Keratinocyte (primary cell): ENCODE data around the gene PISD. TPM values are rescaled to one million over a fixed set of nuclear protein-coding genes. Genes with fewer than 3 reads are reported as not detected.
A peak's percentile ranks its signal among the peaks of the same experiment; 100 is the strongest.
"Not testable (repeated sequence)": the region's sequence is repeated elsewhere in the genome, so short reads cannot be mapped to it uniquely, and the experiment has no call there.

Experiments used
- DNase-seq: peaks from one replicate; pipeline ENCODE4 v3.0.0-alpha.2; 2011; ENCODE audit warnings: low read depth, missing footprints, low spot score
- FAIRE-seq: peaks from 2 replicates; lab custom pipeline; 2011; peaks lifted over from hg19 to GRCh38; lab: Jason Lieb, UNC
- H2AFZ ChIP-seq: 2 replicates; pipeline ENCODE4 v1.6.0; 2012; ENCODE audit warnings: low read length, control low read depth, inconsistent platforms; ENCODE audit not compliant: control insufficient read depth
- H3K27ac ChIP-seq: 2 replicates; pipeline ENCODE4 v1.5.1; 2011; ENCODE audit warnings: low read length; ENCODE audit not compliant: control insufficient read depth, insufficient read depth
- H3K27me3 ChIP-seq: 3 replicates; pipeline ENCODE4 v1.6.0; 2011; ENCODE audit warnings: low read length; ENCODE audit not compliant: control insufficient read depth, insufficient read depth; ENCODE audit errors: extremely low read depth
- H3K36me3 ChIP-seq, 2 experiments: 2 replicates in 1 of 2; 3 replicates in 1 of 2; pipeline ENCODE4 v1.5.1; 2011; ENCODE audit warnings: low read length in 2 of 2, mild to moderate bottlenecking in 1 of 2; ENCODE audit not compliant: control insufficient read depth in 2 of 2, insufficient read depth in 2 of 2; ENCODE audit errors: extremely low read depth in 1 of 2
- H3K4me1 ChIP-seq: 3 replicates; pipeline ENCODE4 v1.5.1; 2011; ENCODE audit warnings: low read length; ENCODE audit not compliant: control insufficient read depth, insufficient read depth; ENCODE audit errors: extremely low read depth
- H3K4me2 ChIP-seq: 3 replicates; pipeline ENCODE4 v1.6.0; 2011; ENCODE audit warnings: low read depth, low read length; ENCODE audit not compliant: control insufficient read depth, insufficient read depth; ENCODE audit errors: extremely low read depth
- H3K4me3 ChIP-seq, 3 experiments: fragments of 200-600 bp in 1 of 3; sonication (generic) in 1 of 3; 2 replicates in 2 of 3; 3 replicates in 1 of 3; pipeline ENCODE4 v1.5.1; 2011 to 2016; ENCODE audit warnings: low read length in 3 of 3, mild to moderate bottlenecking in 3 of 3, control low read depth in 2 of 3, inconsistent platforms in 1 of 3, low read depth in 1 of 3, mixed read lengths in 1 of 3, mixed run types in 1 of 3, moderate library complexity in 1 of 3; ENCODE audit not compliant: control insufficient read depth in 2 of 3, insufficient read depth in 2 of 3; ENCODE audit errors: extremely low read depth in 1 of 3
- H3K79me2 ChIP-seq: 2 replicates; pipeline ENCODE4 v1.6.0; 2012; ENCODE audit warnings: low read length; ENCODE audit not compliant: control insufficient read depth, insufficient read depth
- H3K9ac ChIP-seq: 3 replicates; pipeline ENCODE4 v1.6.0; 2011; ENCODE audit warnings: low read length; ENCODE audit not compliant: control insufficient read depth, insufficient read depth; ENCODE audit errors: extremely low read depth
- H3K9me1 ChIP-seq: 3 replicates; pipeline ENCODE4 v1.6.0; 2011; ENCODE audit warnings: low read length; ENCODE audit not compliant: control insufficient read depth, insufficient read depth; ENCODE audit errors: extremely low read depth
- H3K9me3 ChIP-seq: 2 replicates; pipeline ENCODE4 v1.5.1; 2012; ENCODE audit warnings: low read depth, low read length; ENCODE audit not compliant: control insufficient read depth
- H4K20me1 ChIP-seq: 3 replicates; pipeline ENCODE4 v1.6.0; 2011; ENCODE audit warnings: low read length; ENCODE audit not compliant: control insufficient read depth, insufficient read depth; ENCODE audit errors: extremely low read depth
- CTCF ChIP-seq, 3 experiments: IDR thresholded peaks in 1 of 3; conservative IDR thresholded peaks in 1 of 3; optimal IDR thresholded peaks in 1 of 3; 2 replicates in 2 of 3; 3 replicates in 1 of 3; pipeline versions ENCODE3 to v1.5.1; 2011; ENCODE audit warnings: low read length in 3 of 3, mild to moderate bottlenecking in 3 of 3, moderate library complexity in 2 of 3, control low read depth in 1 of 3, inconsistent platforms in 1 of 3; ENCODE audit not compliant: insufficient read depth in 2 of 3; ENCODE audit errors: extremely low read depth in 1 of 3
- EZH2 ChIP-seq: IDR thresholded peaks from one replicate; pipeline ENCODE4 v1.6.1; 2012; ENCODE audit warnings: inconsistent platforms, mild to moderate bottlenecking, low read length, moderate library complexity
- dilution Hi-C: fragments of 300-500 bp; cut with MboI; formaldehyde crosslinking; loops from one replicate; pipeline ENCODE4 v1.7.0; 2020; ENCODE audit warnings: low sequenced_read_pairs; ENCODE audit not compliant: extremely low pct_ligation_motif_present
- polyA plus RNA-seq, 5 experiments: library from polyadenylated mRNA; depleted of rRNA in 3 of 5; stranded (reverse) in 3 of 5; stranded (forward) in 1 of 5; unstranded in 1 of 5; fragments of >200 nt; gene quantifications; 1 replicate in 1 of 5; 2 replicates in 3 of 5; 3 replicates in 1 of 5; pipeline versions ENCODE4 v1.2.1 to v1.2.3, GENCODE V29; 2011 to 2012; ENCODE audit warnings: missing spikeins in 2 of 5, low read depth in 1 of 5, low replicate concordance in 1 of 5

Gene PISD
- polyA plus RNA-seq, 1 donor (not counting 4 experiments of a cell fraction or from before 2014, with no cell fraction given), result 25.5 TPM

- peaks cover 32% of the 10 kb centered on the region for H3K4me1 ChIP-seq
- FAIRE-seq (no peak), DNase-seq (no peak)
- no peaks in the 10 kb centered on the region for H3K9me3 ChIP-seq
- peak overlapping the region; percentile 98 for H3K9ac ChIP-seq
- H3K27me3 ChIP-seq, result no peaks in the 10 kb centered on the region
- H3K9me1 ChIP-seq, result no peaks in the 10 kb centered on the region
- H3K27ac ChIP-seq, result peak overlapping the region; percentile 99
- peak overlapping the region; percentile 76 to 98 (median 79) for H3K4me3 ChIP-seq
- H4K20me1 ChIP-seq, result no peaks in the 10 kb centered on the region
- H3K36me3 ChIP-seq, result no peaks in the 10 kb centered on the region
- dilution Hi-C loops, result no loop called here
- H2AFZ ChIP-seq, result peak overlapping the region; percentile 78
- no peak for TF ChIP-seq EZH2
- no peak for TF ChIP-seq CTCF (optimal IDR thresholded peaks at IDR 0.05 in 1 of 3, IDR thresholded peaks at IDR 0.05 in 1 of 3, conservative IDR thresholded peaks at IDR 0.05 in 1 of 3; ENCODE audit: extremely low read depth in 1 of 3, insufficient read depth in 2 of 3, low read length in 3 of 3)
- peaks cover 30% of the 10 kb centered on the region for H3K79me2 ChIP-seq
- peak overlapping the region; percentile 84 for H3K4me2 ChIP-seq
These were observed 638 bp upstream of the PISD start for GRCh38 chr22:31662668-31663037.

- Histone ChIP-seq H3K79me2 (peaks cover 47% of the 10 kb centered on the region), H3K4me3 (peak overlapping the region; percentile 76 to 98 (median 79)), H3K27ac (peak overlapping the region; percentile 99), H3K4me2 (peak overlapping the region; percentile 83), H3K4me1 (peaks cover 32% of the 10 kb centered on the region), H3K9ac (peak overlapping the region; percentile 98)
- H4K20me1 ChIP-seq, H3K36me3 ChIP-seq, H2AFZ ChIP-seq, H3K9me3 ChIP-seq, H3K27me3 ChIP-seq, H3K9me1 ChIP-seq, dilution Hi-C loops: not testable (repeated sequence)
- FAIRE-seq (peak; percentile 48), DNase-seq (peak; percentile 75)
These were observed 1.1 kb downstream of the PISD start for GRCh38 chr22:31660860-31661341.

GRCh38 chr22:31659246-31659645 is 2.8 kb downstream of the PISD start:
- H3K27ac ChIP-seq, result peak overlapping the region; percentile 99
- H3K9ac ChIP-seq, result peak overlapping the region; percentile 98
- no peaks in the 10 kb centered on the region for H3K27me3 ChIP-seq
- peaks cover 32% of the 10 kb centered on the region for H3K4me1 ChIP-seq
- dilution Hi-C loops, result no loop called here
- peak; percentile 59 for FAIRE-seq
- peak overlapping the region; percentile 83 for H3K4me2 ChIP-seq
- peaks cover 64% of the 10 kb centered on the region for H3K79me2 ChIP-seq
- no peak overlapping the region for H2AFZ ChIP-seq
- no peaks in the 10 kb centered on the region for H3K9me1 ChIP-seq
- DNase-seq, result no peak
- TF ChIP-seq EZH2, result no peak
- TF ChIP-seq CTCF (optimal IDR thresholded peaks at IDR 0.05 in 1 of 3, IDR thresholded peaks at IDR 0.05 in 1 of 3, conservative IDR thresholded peaks at IDR 0.05 in 1 of 3; ENCODE audit: extremely low read depth in 1 of 3, insufficient read depth in 2 of 3, low read length in 3 of 3), result no peak
- H3K9me3 ChIP-seq, result no peaks in the 10 kb centered on the region
- H4K20me1 ChIP-seq, result no peaks in the 10 kb centered on the region
- peak overlapping the region in 2 of 3 experiments; percentile 24 to 98 for H3K4me3 ChIP-seq
- peaks cover 0 to 4% of the 10 kb centered on the region in 2 experiments for H3K36me3 ChIP-seq
